GM19438 (cell line): Measurements from ENCODE around the gene MAX.

Experiments
- ATAC-seq: cut with Tn5 transposase; IDR thresholded peaks from one replicate; pipeline ENCODE4 v1.9.1; 2021; ENCODE audit warnings: low read depth; ENCODE audit not compliant: unreplicated experiment

MAX gene

GRCh38 chr14:65102441-65103149 lies at the start of gene MAX:
MAX (minus strand) TSS chr14:65102517; CDS start chr14:65102339, 178 bp downstream.
- peak; percentile 76 for ATAC-seq

GRCh38 chr14:65151609-65151956 lies 49.3 kb upstream of the MAX start:
- ATAC-seq = no peak

GRCh38 chr14:65150898-65151608 lies 48.7 kb upstream of the MAX start:
- ATAC-seq = no peak

GRCh38 chr14:65149116-65149515 lies 46.8 kb upstream of the MAX start:
- no peak for ATAC-seq

GRCh38 chr14:65144170-65144569 lies 41.9 kb upstream of the MAX start:
- no peak for ATAC-seq

- no peak for ATAC-seq
Observed at GRCh38 chr14:65142914-65143625, 40.8 kb upstream of the MAX start.

- no peak for ATAC-seq
Observed at GRCh38 chr14:65142429-65142828, 40.1 kb upstream of the MAX start.

GRCh38 chr14:65141523-65141922 lies 39.2 kb upstream of the MAX start:
- no peak for ATAC-seq

GRCh38 chr14:65137648-65138307 lies 35.5 kb upstream of the MAX start:
- ATAC-seq = no peak

- no peak for ATAC-seq
Observed at GRCh38 chr14:65134651-65135579, 32.6 kb upstream of the MAX start.

GRCh38 chr14:65132855-65133254 lies 30.5 kb upstream of the MAX start:
- ATAC-seq = no peak

- ATAC-seq = no peak
Observed at GRCh38 chr14:65131301-65131701, 29.0 kb upstream of the MAX start.

- no peak for ATAC-seq
Observed at GRCh38 chr14:65128096-65128495, 25.8 kb upstream of the MAX start.

GRCh38 chr14:65117769-65118745 lies 15.7 kb upstream of the MAX start:
- no peak for ATAC-seq

GRCh38 chr14:65115615-65116014 lies 13.3 kb upstream of the MAX start:
- no peak for ATAC-seq

GRCh38 chr14:65110525-65110924 lies 8.2 kb upstream of the MAX start:
- no peak for ATAC-seq

GRCh38 chr14:65109357-65109756 lies 7.0 kb upstream of the MAX start:
- no peak for ATAC-seq

- ATAC-seq = no peak
Observed at GRCh38 chr14:65107200-65107599, 4.9 kb upstream of the MAX start.

- ATAC-seq = no peak
Observed at GRCh38 chr14:65106736-65107135, 4.4 kb upstream of the MAX start.
